AG09309 (cell line): ENCODE measurements around the gene TCEAL7.

Experiments
- DNase-seq: peaks from one replicate; pipeline ENCODE4 v3.0.0-alpha.2; 2010; ENCODE audit warnings: low read depth
- H3K4me3 ChIP-seq: 2 replicates; pipeline ENCODE4 v1.5.1; 2011; ENCODE audit warnings: mild to moderate bottlenecking, low read depth, low read length, moderate library complexity; ENCODE audit not compliant: control insufficient read depth
- CTCF ChIP-seq: IDR thresholded peaks from 2 replicates; pipeline ENCODE4 v1.5.1; 2011; ENCODE audit warnings: mild to moderate bottlenecking, low read depth, low read length, inconsistent platforms; ENCODE audit not compliant: insufficient read depth, control insufficient read depth; ENCODE audit errors: missing control alignments

TCEAL7 gene

GRCh38 chrX:103330681-103331288 is 746 bp downstream of the TCEAL7 start:
- no peak overlapping the region for H3K4me3 ChIP-seq
- no peak for DNase-seq

DNA sequence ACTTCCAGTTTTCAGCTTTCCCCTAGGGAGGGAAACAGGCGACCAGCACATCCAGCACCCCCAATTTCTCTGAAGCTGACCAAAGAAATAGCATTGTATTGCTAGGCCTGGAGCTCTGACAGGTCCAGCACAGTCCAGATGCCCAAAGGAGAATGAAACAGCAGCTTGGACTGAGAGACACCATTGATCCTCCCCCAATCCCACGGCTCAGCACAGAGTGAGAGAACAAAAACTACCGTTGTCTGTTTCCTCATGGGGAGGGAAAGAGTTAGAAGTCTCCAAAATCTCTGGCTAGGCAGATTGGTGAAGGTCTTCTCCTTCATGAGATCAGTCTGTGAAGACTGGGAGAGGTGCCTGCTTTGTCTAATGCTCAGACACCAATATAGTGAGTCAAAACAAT is 8.6 kb downstream of the TCEAL7 start:
- DNase-seq = no peak
- TF ChIP-seq CTCF = no peak
- H3K4me3 ChIP-seq = no peak overlapping the region

More at GRCh38 chrX:103330681-103331288, 746 bp downstream of the TCEAL7 start:
- TF ChIP-seq CTCF = no peak

GRCh38 chrX:103343105-103343504 is 13.1 kb downstream of the TCEAL7 start:
- DNase-seq = no peak
- peak; percentile 70 for TF ChIP-seq CTCF
- H3K4me3 ChIP-seq = no peak overlapping the region

- H3K4me3 ChIP-seq = no peak overlapping the region
- no peak for DNase-seq
- TF ChIP-seq CTCF = no peak
Observed at GRCh38 chrX:103344606-103345005, 14.6 kb downstream of the TCEAL7 start.

- no peak for TF ChIP-seq CTCF
- no peak for DNase-seq
- no peak overlapping the region for H3K4me3 ChIP-seq
Observed at GRCh38 chrX:103347682-103348397, 17.8 kb downstream of the TCEAL7 start.

DNA sequence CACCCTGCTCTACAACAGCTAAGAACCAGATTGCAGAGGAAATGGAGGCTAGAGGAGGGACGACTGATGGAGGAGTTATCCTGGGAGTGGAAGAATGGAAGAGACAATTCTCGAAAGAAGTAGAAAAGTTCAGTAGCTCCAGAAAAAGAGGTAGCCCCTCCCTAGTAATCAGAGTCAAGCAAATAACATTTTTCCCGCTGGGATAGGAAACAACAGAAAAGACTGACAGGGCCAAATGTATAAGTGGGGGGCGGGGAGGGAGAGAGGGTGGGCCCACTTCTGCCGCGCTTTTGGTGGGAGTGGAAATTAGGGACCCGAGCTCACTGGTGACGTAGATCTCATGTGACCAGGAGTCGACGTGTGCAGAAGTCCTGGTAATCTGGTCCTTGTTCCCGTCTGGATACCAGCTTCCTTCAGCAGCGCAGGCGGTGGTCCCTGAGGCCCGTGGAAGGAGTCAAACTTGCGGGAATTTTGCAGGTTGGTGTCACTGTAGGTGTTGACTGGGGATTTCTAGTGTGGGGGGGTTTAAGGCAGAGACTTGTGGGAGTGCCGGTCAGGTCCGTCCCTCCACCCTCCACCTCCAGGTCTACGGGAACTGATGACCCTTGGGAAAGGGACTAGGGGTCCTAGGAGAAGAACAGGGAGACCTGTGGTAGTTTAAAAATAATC is 26.2 kb downstream of the TCEAL7 start, which contains the start of gene TCEAL9:
TSS of gene TCEAL9 (plus strand) at position 377 of the 669 bp plus-strand sequence. CDS start 1,179 bp downstream, outside the sequence.
- DNase-seq = peak; percentile 21
- TF ChIP-seq CTCF = no peak
- peak within 1 kb of the TSS; percentile 89 for H3K4me3 ChIP-seq
